Measurements from ENCODE around the gene MANF. TPM values are rescaled to one million over a fixed set of nuclear protein-coding genes. Genes with fewer than 3 reads are reported as not detected.

MANF gene
- total RNA-seq, 5 donors from 2014 or later (not counting 1 experiment from before 2014, with no cell fraction given): 36.4 to 71.9 (median 56.7) TPM

DNA sequence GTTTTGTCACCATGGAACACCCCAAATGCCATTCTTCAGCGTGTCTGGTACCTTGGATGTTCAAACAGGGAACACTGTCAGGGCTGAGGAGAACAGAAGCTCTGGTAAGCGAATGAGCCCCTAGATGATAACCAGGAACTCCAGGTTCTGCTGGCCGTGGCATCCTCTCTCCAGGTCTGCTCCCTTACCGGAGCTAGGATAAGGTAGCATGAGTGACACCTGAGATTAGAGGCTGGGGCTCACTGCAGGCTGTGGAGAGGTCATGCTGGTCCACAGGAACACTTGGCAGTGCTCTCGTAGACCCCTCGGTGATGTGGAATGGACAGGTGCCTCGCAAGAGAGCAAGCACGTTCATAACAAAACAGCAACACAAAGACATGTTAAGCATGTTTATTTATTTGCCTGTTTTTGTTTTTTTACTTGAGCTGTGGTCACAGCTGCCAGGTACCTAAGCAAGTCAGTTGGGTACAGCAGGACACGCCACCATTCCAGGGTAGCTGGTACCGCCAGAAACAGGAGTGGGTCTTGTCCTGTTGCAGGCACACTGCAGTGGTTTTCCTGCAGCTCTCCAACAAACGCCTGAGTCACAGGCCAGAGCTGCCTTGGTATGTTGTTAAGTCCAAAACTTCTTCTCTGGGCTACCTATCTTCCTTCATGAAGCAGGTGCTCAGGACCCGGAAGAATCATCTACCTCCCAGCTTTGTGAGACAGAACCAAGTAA lies 10.6 kb downstream of the MANF start:
- ChIA-PET CTCF (no interaction called here), POLR2A (interaction anchor here in 1 of 2 donors (0.6 kb wide), 1 partner anchor 10 kb away, joined by 4 read pairs; the partner anchor contains the start of gene MANF)
- Mint-ChIP-seq H3K27me3 (no peaks in the 10 kb centered on the region), H3K9me3 (no peaks in the 10 kb centered on the region), H3K4me1 (peaks cover 36 to 54% (median 48%) of the 10 kb centered on the region in 3 donors), H3K36me3 (peaks cover 28% of the 10 kb centered on the region), H3K4me3 (no peak overlapping the region), H3K27ac (peak overlapping the region; percentile 7 to 71)
- Histone ChIP-seq H3K4me1 (ENCODE audit: control insufficient read depth in 1 of 2, extremely low read depth in 1 of 2, insufficient read depth in 2 of 2, low read length in 2 of 2) (peaks cover 8 to 44% of the 10 kb centered on the region in 2 experiments), H3K9me3 (no peaks in the 10 kb centered on the region), H3K27ac (ENCODE audit: low read length) (no peak overlapping the region), H3K27me3 (replicated peaks in 1 of 2; ENCODE audit: control insufficient read depth in 2 of 2, extremely low read depth in 1 of 2, insufficient read depth in 2 of 2, low read length in 1 of 2) (no peaks in the 10 kb centered on the region), H3K36me3 (ENCODE audit: control insufficient read depth in 2 of 2, extremely low read depth in 1 of 2, insufficient read depth in 1 of 2, low read length in 1 of 2) (peaks cover 18 to 84% of the 10 kb centered on the region in 2 donors), H3K4me3 (ENCODE audit: control insufficient read depth in 1 of 2, extremely low read depth in 1 of 2, low read length in 1 of 2) (no peak overlapping the region)
- no peak for ATAC-seq (replicated peaks in 1 of 4)
- DNase-seq: no peak
- WGBS (ENCODE audit: insufficient coverage): 80% methylated on average over 9 of the region's 12 CpGs

GRCh38 chr3:51396401-51396800 lies 11.3 kb downstream of the MANF start:
- H3K4me3 ChIP-seq (ENCODE audit: control insufficient read depth in 1 of 2, extremely low read depth in 1 of 2, low read length in 1 of 2): no peak overlapping the region
- WGBS (ENCODE audit: insufficient coverage): 83% methylated on average over 1 of the region's 1 CpG
- peaks cover 18 to 90% of the 10 kb centered on the region in 2 donors for H3K36me3 ChIP-seq (ENCODE audit: control insufficient read depth in 2 of 2, extremely low read depth in 1 of 2, insufficient read depth in 1 of 2, low read length in 1 of 2)
- Mint-ChIP-seq H3K9me3 (no peaks in the 10 kb centered on the region), H3K4me3 (no peak overlapping the region), H3K27me3 (no peaks in the 10 kb centered on the region), H3K36me3 (peaks cover 33% of the 10 kb centered on the region), H3K27ac (peak overlapping the region; percentile 7 to 51), H3K4me1 (peaks cover 34 to 51% (median 45%) of the 10 kb centered on the region in 3 donors)
- no peak overlapping the region for H3K27ac ChIP-seq (ENCODE audit: low read length)
- DNase-seq (no peak), ATAC-seq (replicated peaks in 1 of 4) (no peak)
- H3K27me3 ChIP-seq (replicated peaks in 1 of 2; ENCODE audit: control insufficient read depth in 2 of 2, extremely low read depth in 1 of 2, insufficient read depth in 2 of 2, low read length in 1 of 2): no peaks in the 10 kb centered on the region
- H3K9me3 ChIP-seq: no peaks in the 10 kb centered on the region
- POLR2A ChIA-PET: interaction anchor here in 1 of 2 donors (0.6 kb wide), 1 partner anchor 11 kb away, joined by 4 read pairs; the partner anchor contains the start of gene MANF
- CTCF ChIA-PET: no interaction called here
- peaks cover 6 to 41% of the 10 kb centered on the region in 2 experiments for H3K4me1 ChIP-seq (ENCODE audit: control insufficient read depth in 1 of 2, extremely low read depth in 1 of 2, insufficient read depth in 2 of 2, low read length in 2 of 2)

DNA sequence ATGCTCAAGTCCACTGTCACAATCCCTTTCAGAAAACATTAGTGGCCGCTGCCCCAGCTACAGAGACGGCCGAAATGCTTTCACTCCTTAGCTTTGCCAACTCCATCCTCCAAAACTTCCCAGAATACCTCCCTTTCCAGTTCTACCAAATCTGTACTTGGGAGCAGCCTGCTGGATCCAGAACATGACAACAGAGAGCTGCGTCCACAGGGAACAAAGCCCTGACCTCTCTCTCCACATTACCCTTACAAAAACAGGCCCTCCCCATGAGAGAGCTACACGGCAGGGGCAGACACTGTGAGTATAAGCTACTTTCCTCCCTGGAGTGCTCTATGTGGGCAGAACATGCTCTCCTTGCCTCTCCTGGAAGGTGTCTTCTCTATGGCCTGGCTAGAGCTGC lies 12.3 kb downstream of the MANF start:
- Mint-ChIP-seq H3K27me3 (no peaks in the 10 kb centered on the region), H3K9me3 (no peaks in the 10 kb centered on the region), H3K36me3 (peaks cover 36% of the 10 kb centered on the region), H3K4me3 (no peak overlapping the region), H3K27ac (peak overlapping the region; percentile 28 to 55), H3K4me1 (peaks cover 34 to 47% (median 43%) of the 10 kb centered on the region in 3 donors)
- no peaks in the 10 kb centered on the region for H3K27me3 ChIP-seq (replicated peaks in 1 of 2; ENCODE audit: control insufficient read depth in 2 of 2, extremely low read depth in 1 of 2, insufficient read depth in 2 of 2, low read length in 1 of 2)
- H3K4me1 ChIP-seq (ENCODE audit: control insufficient read depth in 1 of 2, extremely low read depth in 1 of 2, insufficient read depth in 2 of 2, low read length in 2 of 2): peaks cover 4 to 34% of the 10 kb centered on the region in 2 experiments
- CTCF ChIA-PET: no interaction called here
- peaks cover 20 to 97% of the 10 kb centered on the region in 2 donors for H3K36me3 ChIP-seq (ENCODE audit: control insufficient read depth in 2 of 2, extremely low read depth in 1 of 2, insufficient read depth in 1 of 2, low read length in 1 of 2)
- DNase-seq (no peak), ATAC-seq (replicated peaks in 1 of 4) (no peak)
- H3K27ac ChIP-seq (ENCODE audit: low read length): no peak overlapping the region
- no peaks in the 10 kb centered on the region for H3K9me3 ChIP-seq
- H3K4me3 ChIP-seq (ENCODE audit: control insufficient read depth in 1 of 2, extremely low read depth in 1 of 2, low read length in 1 of 2): no peak overlapping the region
- 96% methylated on average over 4 of the region's 5 CpGs for whole genome bisulfite sequencing (ENCODE audit: insufficient coverage)
- POLR2A ChIA-PET: no interaction called here

GRCh38 chr3:51398595-51399310 lies 13.7 kb downstream of the MANF start:
- H3K27ac Mint-ChIP-seq: peak overlapping the region in 1 of 2 donors; percentile 44
- no peak overlapping the region for H3K4me3 Mint-ChIP-seq
- H3K9me3 Mint-ChIP-seq: no peaks in the 10 kb centered on the region
- Histone ChIP-seq H3K4me3 (ENCODE audit: control insufficient read depth in 1 of 2, extremely low read depth in 1 of 2, low read length in 1 of 2) (no peak overlapping the region), H3K9me3 (no peaks in the 10 kb centered on the region), H3K36me3 (ENCODE audit: control insufficient read depth in 2 of 2, extremely low read depth in 1 of 2, insufficient read depth in 1 of 2, low read length in 1 of 2) (peaks cover 26 to 95% of the 10 kb centered on the region in 2 donors), H3K27me3 (replicated peaks in 1 of 2; ENCODE audit: control insufficient read depth in 2 of 2, extremely low read depth in 1 of 2, insufficient read depth in 2 of 2, low read length in 1 of 2) (no peaks in the 10 kb centered on the region), H3K27ac (ENCODE audit: low read length) (no peak overlapping the region), H3K4me1 (ENCODE audit: control insufficient read depth in 1 of 2, extremely low read depth in 1 of 2, insufficient read depth in 2 of 2, low read length in 2 of 2) (peaks cover 3 to 20% of the 10 kb centered on the region in 2 experiments)
- POLR2A ChIA-PET: no interaction called here
- H3K4me1 Mint-ChIP-seq: peaks cover 34 to 42% (median 36%) of the 10 kb centered on the region in 3 donors
- no peak for ATAC-seq (replicated peaks in 1 of 4)
- CTCF ChIA-PET: interaction anchor here in 1 of 2 donors (0.5 kb wide), 1 partner anchor 766 kb away, joined by 3 read pairs; no protein-coding TSS in a partner anchor
- WGBS (ENCODE audit: insufficient coverage): 89% methylated on average over 4 of the region's 8 CpGs
- H3K27me3 Mint-ChIP-seq: no peaks in the 10 kb centered on the region
- DNase-seq: no peak
- peaks cover 38% of the 10 kb centered on the region for H3K36me3 Mint-ChIP-seq

- Histone ChIP-seq H3K27me3 (replicated peaks in 1 of 2; ENCODE audit: control insufficient read depth in 2 of 2, extremely low read depth in 1 of 2, insufficient read depth in 2 of 2, low read length in 1 of 2) (no peaks in the 10 kb centered on the region), H3K4me1 (ENCODE audit: control insufficient read depth in 1 of 2, extremely low read depth in 1 of 2, insufficient read depth in 2 of 2, low read length in 2 of 2) (peaks cover 4 to 8% of the 10 kb centered on the region in 2 experiments), H3K9me3 (no peaks in the 10 kb centered on the region), H3K27ac (ENCODE audit: low read length) (no peak overlapping the region), H3K4me3 (ENCODE audit: control insufficient read depth in 1 of 2, extremely low read depth in 1 of 2, low read length in 1 of 2) (no peak overlapping the region), H3K36me3 (ENCODE audit: control insufficient read depth in 2 of 2, extremely low read depth in 1 of 2, insufficient read depth in 1 of 2, low read length in 1 of 2) (peaks cover 21 to 92% of the 10 kb centered on the region in 2 donors)
- Mint-ChIP-seq H3K27ac (peak overlapping the region; percentile 57 to 73), H3K4me1 (peaks cover 32 to 38% (median 33%) of the 10 kb centered on the region in 3 donors), H3K36me3 (peaks cover 33% of the 10 kb centered on the region), H3K9me3 (no peaks in the 10 kb centered on the region), H3K27me3 (no peaks in the 10 kb centered on the region), H3K4me3 (no peak overlapping the region)
- DNase-seq (no peak), ATAC-seq (replicated peaks in 1 of 4) (no peak)
- ChIA-PET POLR2A (interaction anchor here in 1 of 2 donors (0.7 kb wide), 1 partner anchor 783 kb away, joined by 3 read pairs; no protein-coding TSS in a partner anchor), CTCF (no interaction called here)
- WGBS (ENCODE audit: insufficient coverage): 74% methylated on average over 4 of the region's 4 CpGs
Observed at GRCh38 chr3:51400166-51400565, 15.1 kb downstream of the MANF start.

DNA sequence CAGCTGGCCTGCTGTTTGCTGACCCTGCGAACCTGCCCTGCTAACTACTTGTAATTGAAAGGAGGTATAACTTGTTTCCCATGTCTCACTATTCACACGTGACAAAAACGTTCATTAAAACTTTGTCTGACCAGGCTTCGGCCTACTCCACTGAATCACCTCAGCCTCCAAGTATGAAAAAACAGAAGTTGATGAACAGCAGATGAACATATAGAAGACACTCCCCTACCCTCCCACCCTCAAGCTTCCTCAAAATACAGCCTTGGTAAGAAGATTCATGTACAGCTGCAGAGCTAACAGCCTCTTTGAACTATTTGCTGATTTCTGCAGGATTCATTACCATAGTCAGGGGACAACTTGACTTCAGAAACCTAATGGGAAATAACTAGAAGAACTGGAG lies 16.6 kb downstream of the MANF start:
- H3K9me3 Mint-ChIP-seq: no peaks in the 10 kb centered on the region
- H3K27me3 Mint-ChIP-seq: no peaks in the 10 kb centered on the region
- H3K4me1 ChIP-seq (ENCODE audit: control insufficient read depth in 1 of 2, extremely low read depth in 1 of 2, insufficient read depth in 2 of 2, low read length in 2 of 2): peaks cover 0 to 2% of the 10 kb centered on the region in 2 experiments
- H3K4me3 Mint-ChIP-seq: no peak overlapping the region
- no peaks in the 10 kb centered on the region for H3K9me3 ChIP-seq
- ChIA-PET CTCF (interaction anchor here in 1 of 2 donors (0.6 kb wide), 1 partner anchor 40 kb away, joined by 4 read pairs; no protein-coding TSS in a partner anchor), POLR2A (interaction anchor here (0.6 kb wide), 2 partner anchors 14 to 20 kb away, joined by 4 read pairs; no protein-coding TSS in a partner anchor)
- H3K4me3 ChIP-seq (ENCODE audit: control insufficient read depth in 1 of 2, extremely low read depth in 1 of 2, low read length in 1 of 2): no peak overlapping the region
- DNase-seq (no peak), ATAC-seq (replicated peaks in 1 of 4) (no peak)
- H3K27me3 ChIP-seq (replicated peaks in 1 of 2; ENCODE audit: control insufficient read depth in 2 of 2, extremely low read depth in 1 of 2, insufficient read depth in 2 of 2, low read length in 1 of 2): no peaks in the 10 kb centered on the region
- H3K27ac Mint-ChIP-seq: no peak overlapping the region
- H3K36me3 Mint-ChIP-seq: peaks cover 29% of the 10 kb centered on the region
- 80% methylated on average over 2 of the region's 4 CpGs for WGBS (ENCODE audit: insufficient coverage)
- H3K4me1 Mint-ChIP-seq: peaks cover 20 to 31% (median 27%) of the 10 kb centered on the region in 3 donors
- H3K27ac ChIP-seq (ENCODE audit: low read length): no peak overlapping the region
- H3K36me3 ChIP-seq (ENCODE audit: control insufficient read depth in 2 of 2, extremely low read depth in 1 of 2, insufficient read depth in 1 of 2, low read length in 1 of 2): peaks cover 17 to 86% of the 10 kb centered on the region in 2 donors

Measured in T-cell (primary cell).